GM23338 (cell line): ENCODE data around the gene SLC5A11. TPM values are rescaled to one million over a fixed set of nuclear protein-coding genes. Genes with fewer than 3 reads are reported as not detected.
A peak's percentile ranks its signal among the peaks of the same experiment; 100 is the strongest.

Experiments
- ATAC-seq: fragments of 200-7000 bp; cut with Tn5 transposase; 3 replicates; pipeline ENCODE4 v1.9.1; 2020
- DNase-seq: peaks from one replicate; pipeline ENCODE4 v3.0.0-alpha.2; 2015; ENCODE audit warnings: low spot score
- H2AFZ ChIP-seq: fragments of 200-600 bp; sonication (generic); 2 replicates; pipeline ENCODE4 v1.8.0; 2016; ENCODE audit warnings: antibody characterized with exemption, mild to moderate bottlenecking, moderate library complexity
- H3F3A ChIP-seq: fragments of 200-600 bp; sonication (generic); replicated peaks from 2 replicates; pipeline ENCODE4 v1.8.0; 2017; ENCODE audit warnings: antibody characterized with exemption, mixed run types, low read depth
- H3K27ac ChIP-seq: fragments of 200-600 bp; sonication (generic); 2 replicates; pipeline ENCODE4 v1.6.1; 2016; ENCODE audit warnings: low read depth
- H3K27me3 ChIP-seq: fragments of 200-600 bp; sonication (generic); 2 replicates; pipeline ENCODE4 v1.8.0; 2016; ENCODE audit warnings: mild to moderate bottlenecking, mixed run types, moderate library complexity; ENCODE audit not compliant: insufficient read depth
- H3K36me3 ChIP-seq: fragments of 200-600 bp; sonication (generic); 2 replicates; pipeline ENCODE4 v1.8.0; 2016; ENCODE audit warnings: mild to moderate bottlenecking; ENCODE audit not compliant: insufficient read depth
- H3K4me1 ChIP-seq: fragments of 200-600 bp; sonication (generic); 2 replicates; pipeline ENCODE4 v1.8.0; 2016; ENCODE audit warnings: mild to moderate bottlenecking, moderate library complexity; ENCODE audit not compliant: insufficient read depth
- H3K4me2 ChIP-seq: fragments of 200-600 bp; sonication (generic); 2 replicates; pipeline ENCODE4 v1.7.1; 2017; ENCODE audit warnings: mixed run types
- H3K4me3 ChIP-seq: fragments of 200-600 bp; sonication (generic); 2 replicates; pipeline ENCODE4 v1.6.1; 2016; ENCODE audit warnings: mixed run types
- H3K79me2 ChIP-seq: fragments of 200-600 bp; sonication (generic); replicated peaks from 2 replicates; pipeline ENCODE4 v1.8.0; 2017; ENCODE audit warnings: mild to moderate bottlenecking; ENCODE audit not compliant: insufficient read depth
- H3K9me2 ChIP-seq: fragments of 200-600 bp; sonication (generic); 2 replicates; pipeline ENCODE4 v1.8.0; 2017; ENCODE audit not compliant: insufficient read depth
- H4K20me1 ChIP-seq: fragments of 200-600 bp; sonication (generic); replicated peaks from 2 replicates; pipeline ENCODE4 v1.8.0; 2017; ENCODE audit warnings: mild to moderate bottlenecking; ENCODE audit not compliant: insufficient read depth
- H3K27ac Mint-ChIP-seq: 2 replicates; pipeline ENCODE4 v1.8.0; 2020; ENCODE audit warnings: inconsistent platforms, mild to moderate bottlenecking, moderate library complexity, mixed read lengths
- H3K27me3 Mint-ChIP-seq: 3 replicates; pipeline ENCODE4 v1.8.0; 2022; ENCODE audit warnings: low read depth, mild to moderate bottlenecking, moderate library complexity, mixed read lengths, inconsistent platforms; ENCODE audit not compliant: insufficient read depth, poor library complexity
- H3K36me3 Mint-ChIP-seq: 3 replicates; pipeline ENCODE4 v1.8.0; 2021; ENCODE audit warnings: low read depth, mild to moderate bottlenecking, inconsistent platforms, moderate library complexity, mixed read lengths
- H3K4me1 Mint-ChIP-seq: 3 replicates; pipeline ENCODE4 v1.8.0; 2020; ENCODE audit warnings: mild to moderate bottlenecking, inconsistent platforms, mixed read lengths
- H3K4me3 Mint-ChIP-seq: 3 replicates; pipeline ENCODE4 v1.8.0; 2021; ENCODE audit warnings: moderate library complexity, mild to moderate bottlenecking, inconsistent platforms, mixed read lengths
- H3K9me3 Mint-ChIP-seq: 3 replicates; pipeline ENCODE4 v1.8.0; 2020; ENCODE audit warnings: moderate library complexity, mild to moderate bottlenecking, inconsistent platforms, mixed read lengths
- CREB1 ChIP-seq: fragments of 250-450 bp; sonication (Bioruptor Pico); IDR thresholded peaks from 2 replicates; pipeline ENCODE4 v1.5.0; 2020; ENCODE audit warnings: low read depth, mild to moderate bottlenecking, moderate library complexity
- CTCF ChIP-seq, 2 experiments: fragments of 200-600 bp in 1 of 2; sonication (generic) in 1 of 2; conservative IDR thresholded peaks; 2 replicates each; pipeline versions ENCODE4 v1.5.1 to v1.6.1; 2016 to 2017; ENCODE audit warnings: antibody characterized with exemption in 2 of 2, low read depth in 2 of 2, mild to moderate bottlenecking in 2 of 2, moderate library complexity in 1 of 2
- ETS1 ChIP-seq: IDR thresholded peaks from 2 replicates; pipeline ENCODE4 v1.6.1; 2016; ENCODE audit warnings: antibody characterized with exemption
- EZH2 ChIP-seq: fragments of 200-600 bp; sonication (generic); IDR thresholded peaks from one replicate; pipeline ENCODE4 v1.8.0; 2017; ENCODE audit warnings: antibody characterized with exemption, mild to moderate bottlenecking, low read depth; ENCODE audit not compliant: unreplicated experiment
- EZH2phosphoT487 ChIP-seq: fragments of 200-600 bp; sonication (generic); IDR thresholded peaks from one replicate; pipeline ENCODE4 v1.8.1; 2018; ENCODE audit warnings: antibody characterized with exemption; ENCODE audit not compliant: unreplicated experiment
- JUNB ChIP-seq: IDR thresholded peaks from one replicate; pipeline ENCODE4 v1.6.1; 2016; ENCODE audit warnings: antibody characterized with exemption; ENCODE audit not compliant: unreplicated experiment
- NANOG ChIP-seq: IDR thresholded peaks from 2 replicates; pipeline ENCODE4 v1.6.1; 2016; ENCODE audit warnings: antibody characterized with exemption, borderline replicate concordance
- POLR2AphosphoS5 ChIP-seq: IDR thresholded peaks from 2 replicates; pipeline ENCODE4 v1.6.1; 2016; ENCODE audit warnings: antibody characterized with exemption, low read depth
- REST ChIP-seq: IDR thresholded peaks from one replicate; pipeline ENCODE4 v1.6.1; 2018; ENCODE audit warnings: antibody characterized with exemption; ENCODE audit not compliant: unreplicated experiment
- STAT1 ChIP-seq: IDR thresholded peaks from one replicate; pipeline ENCODE4 v1.6.1; 2016; ENCODE audit warnings: antibody characterized with exemption; ENCODE audit not compliant: unreplicated experiment
- ZNF114 ChIP-seq: fragments of 250-450 bp; sonication (Bioruptor Pico); IDR thresholded peaks from 2 replicates; pipeline ENCODE4 v1.5.0; 2020; ENCODE audit warnings: mild to moderate bottlenecking, moderate library complexity
- ZNF331 ChIP-seq: fragments of 250-450 bp; sonication (Bioruptor Pico); IDR thresholded peaks from 2 replicates; pipeline ENCODE4 v1.5.0; 2020; ENCODE audit warnings: low read depth, mild to moderate bottlenecking, moderate library complexity
- polyA plus RNA-seq: library from polyadenylated mRNA; unstranded; fragments of >200 nt; fragmentation: Nextera tagmentation; extraction: Ambion mirVana; gene quantifications from 2 replicates; pipeline ENCODE4 v1.2.1, GENCODE V29; 2016
- total RNA-seq: library from RNA; depleted of rRNA; stranded (reverse); fragments of >200 nt; shearing (Covaris generic); gene quantifications from 2 replicates; pipeline ENCODE4 v1.2.3, GENCODE V29; 2014

SLC5A11 gene
- total and polyA plus RNA-seq, 2 experiments from 2014 or later: 0.07 TPM; not detected in 1

GRCh38 chr16:24822542-24822941 is 23.2 kb upstream of the SLC5A11 start:
- no peak for ATAC-seq
- TF ChIP-seq REST: no peak
- no peak for TF ChIP-seq EZH2
- TF ChIP-seq ZNF331: no peak
- TF ChIP-seq POLR2AphosphoS5: no peak
- TF ChIP-seq NANOG: no peak
- TF ChIP-seq JUNB: no peak
- no peak for TF ChIP-seq ETS1
- TF ChIP-seq STAT1: no peak
- TF ChIP-seq ZNF114 (CRISPR knock-in tag): no peak
- no peak for TF ChIP-seq EZH2phosphoT487
- H3K36me3 ChIP-seq: peaks cover 71% of the 10 kb centered on the region
- no peak for DNase-seq
- peaks cover 33% of the 10 kb centered on the region for H4K20me1 ChIP-seq
- H3K27ac Mint-ChIP-seq: peak overlapping the region; percentile 83
- no peaks in the 10 kb centered on the region for H3K9me3 Mint-ChIP-seq
- no peak overlapping the region for H3K4me2 ChIP-seq
- H3K27ac ChIP-seq: peak overlapping the region; percentile 74
- H3K36me3 Mint-ChIP-seq: peaks cover 96% of the 10 kb centered on the region
- no peak overlapping the region for H3K4me3 ChIP-seq
- peaks cover 41% of the 10 kb centered on the region for H3F3A ChIP-seq
- H2AFZ ChIP-seq: no peak overlapping the region
- peaks cover 7% of the 10 kb centered on the region for H3K79me2 ChIP-seq
- H3K4me1 Mint-ChIP-seq: no peaks in the 10 kb centered on the region
- no peak overlapping the region for H3K4me3 Mint-ChIP-seq
- peaks cover 22% of the 10 kb centered on the region for H3K27me3 Mint-ChIP-seq
- no peaks in the 10 kb centered on the region for H3K27me3 ChIP-seq
- no peaks in the 10 kb centered on the region for H3K4me1 ChIP-seq
- no peaks in the 10 kb centered on the region for H3K9me2 ChIP-seq

GRCh38 chr16:24822974-24823373 is 22.8 kb upstream of the SLC5A11 start:
- Histone ChIP-seq H3F3A (peaks cover 37% of the 10 kb centered on the region), H3K4me1 (no peaks in the 10 kb centered on the region), H3K36me3 (peaks cover 68% of the 10 kb centered on the region), H3K4me3 (no peak overlapping the region), H3K27ac (peak overlapping the region; percentile 74), H3K79me2 (peaks cover 7% of the 10 kb centered on the region; the same call in 1 of the 2 replicates), H3K9me2 (no peaks in the 10 kb centered on the region), H4K20me1 (peaks cover 29% of the 10 kb centered on the region), H3K27me3 (no peaks in the 10 kb centered on the region), H3K4me2 (no peak overlapping the region), H2AFZ (no peak overlapping the region)
- no peaks in the 10 kb centered on the region for H3K9me3 Mint-ChIP-seq
- peak; percentile 13; the same call in 1 of the 3 replicates for ATAC-seq
- peaks cover 92% of the 10 kb centered on the region for H3K36me3 Mint-ChIP-seq
- H3K27ac Mint-ChIP-seq: no peak overlapping the region
- DNase-seq: no peak
- no peaks in the 10 kb centered on the region for H3K4me1 Mint-ChIP-seq
- H3K27me3 Mint-ChIP-seq: peaks cover 22% of the 10 kb centered on the region
- no peak overlapping the region for H3K4me3 Mint-ChIP-seq
- TF ChIP-seq EZH2: no peak
- TF ChIP-seq CTCF (conservative IDR thresholded peaks at IDR 0.05; ENCODE audit: low read depth in 2 of 2): no peak
- no peak for TF ChIP-seq ZNF331
- TF ChIP-seq NANOG: no peak
- no peak for TF ChIP-seq CREB1 (CRISPR knock-in tag)
- no peak for TF ChIP-seq POLR2AphosphoS5
- no peak for TF ChIP-seq EZH2phosphoT487
- TF ChIP-seq JUNB: no peak
- no peak for TF ChIP-seq ZNF114 (CRISPR knock-in tag)
- no peak for TF ChIP-seq STAT1
